Activated naive CD4-positive, alpha-beta T cell treated with anti-CD3 and anti-CD28 coated beads, Interleukin-2, amount 50 U/mL, for 24 hours (primary cell): Measurements from ENCODE around the gene TMEM175.

Source experiments
- H3K27ac Mint-ChIP-seq: one replicate; pipeline ENCODE4 v1.8.0; 2021; ENCODE audit warnings: mild to moderate bottlenecking, mixed read lengths
- H3K27me3 Mint-ChIP-seq: one replicate; pipeline ENCODE4 v1.8.0; 2021; ENCODE audit warnings: mixed read lengths
- H3K36me3 Mint-ChIP-seq: one replicate; pipeline ENCODE4 v1.8.0; 2021; ENCODE audit warnings: mixed read lengths
- H3K4me1 Mint-ChIP-seq: one replicate; pipeline ENCODE4 v1.8.0; 2021; ENCODE audit warnings: mixed read lengths
- H3K4me3 Mint-ChIP-seq: one replicate; pipeline ENCODE4 v1.8.0; 2021; ENCODE audit warnings: mild to moderate bottlenecking, mixed read lengths
- H3K9me3 Mint-ChIP-seq: one replicate; pipeline ENCODE4 v1.8.0; 2021; ENCODE audit warnings: mixed read lengths

Gene TMEM175

GRCh38 chr4:931960-932712, at the start of gene TMEM175, which contains the start of gene GAK:
Gene TMEM175 (plus strand): TSS chr4:932460. CDS start chr4:947740, 15,280 bp downstream.
Gene GAK (minus strand): TSS chr4:932316. CDS start chr4:932187, 129 bp downstream.
- H3K9me3 Mint-ChIP-seq = no peaks in the 10 kb centered on the region
- H3K27me3 Mint-ChIP-seq = no peaks in the 10 kb centered on the region
- H3K27ac Mint-ChIP-seq = peak within 1 kb of the TSS; percentile 93
- no peaks in the 10 kb centered on the region for H3K36me3 Mint-ChIP-seq
- H3K4me3 Mint-ChIP-seq = peak within 1 kb of the TSS; percentile 92
- H3K4me1 Mint-ChIP-seq = peaks cover 46% of the 10 kb centered on the region

GRCh38 chr4:882646-883045, 49.6 kb upstream of the TMEM175 start:
- H3K4me3 Mint-ChIP-seq = no peak overlapping the region
- no peaks in the 10 kb centered on the region for H3K9me3 Mint-ChIP-seq
- H3K36me3 Mint-ChIP-seq = peaks cover 4% of the 10 kb centered on the region
- peaks cover 28% of the 10 kb centered on the region for H3K4me1 Mint-ChIP-seq
- H3K27me3 Mint-ChIP-seq = no peaks in the 10 kb centered on the region
- peak overlapping the region; percentile 55 for H3K27ac Mint-ChIP-seq

GRCh38 chr4:883377-884095, 48.7 kb upstream of the TMEM175 start:
- no peaks in the 10 kb centered on the region for H3K27me3 Mint-ChIP-seq
- peaks cover 20% of the 10 kb centered on the region for H3K4me1 Mint-ChIP-seq
- H3K36me3 Mint-ChIP-seq = peaks cover 4% of the 10 kb centered on the region
- no peak overlapping the region for H3K27ac Mint-ChIP-seq
- H3K4me3 Mint-ChIP-seq = no peak overlapping the region
- no peaks in the 10 kb centered on the region for H3K9me3 Mint-ChIP-seq

GRCh38 chr4:884259-884658, 48.0 kb upstream of the TMEM175 start:
- H3K27ac Mint-ChIP-seq = no peak overlapping the region
- H3K4me1 Mint-ChIP-seq = peaks cover 13% of the 10 kb centered on the region
- H3K9me3 Mint-ChIP-seq = no peaks in the 10 kb centered on the region
- H3K27me3 Mint-ChIP-seq = no peaks in the 10 kb centered on the region
- H3K4me3 Mint-ChIP-seq = no peak overlapping the region
- H3K36me3 Mint-ChIP-seq = peaks cover 1% of the 10 kb centered on the region

GRCh38 chr4:884896-885295, 47.4 kb upstream of the TMEM175 start:
- Mint-ChIP-seq H3K36me3 (no peaks in the 10 kb centered on the region), H3K4me1 (peaks cover 7% of the 10 kb centered on the region), H3K4me3 (no peak overlapping the region), H3K27me3 (no peaks in the 10 kb centered on the region), H3K9me3 (no peaks in the 10 kb centered on the region), H3K27ac (peak overlapping the region; percentile 41)

GRCh38 chr4:885353-885752, 46.9 kb upstream of the TMEM175 start:
- Mint-ChIP-seq H3K36me3 (no peaks in the 10 kb centered on the region), H3K4me3 (no peak overlapping the region), H3K4me1 (peaks cover 2% of the 10 kb centered on the region), H3K27me3 (no peaks in the 10 kb centered on the region), H3K9me3 (no peaks in the 10 kb centered on the region), H3K27ac (no peak overlapping the region)

GRCh38 chr4:886244-886643, 46.0 kb upstream of the TMEM175 start:
- H3K36me3 Mint-ChIP-seq = no peaks in the 10 kb centered on the region
- no peaks in the 10 kb centered on the region for H3K27me3 Mint-ChIP-seq
- H3K9me3 Mint-ChIP-seq = no peaks in the 10 kb centered on the region
- H3K27ac Mint-ChIP-seq = no peak overlapping the region
- no peak overlapping the region for H3K4me3 Mint-ChIP-seq
- H3K4me1 Mint-ChIP-seq = no peaks in the 10 kb centered on the region

GRCh38 chr4:887034-887763, 45.1 kb upstream of the TMEM175 start:
- no peak overlapping the region for H3K27ac Mint-ChIP-seq
- H3K9me3 Mint-ChIP-seq = no peaks in the 10 kb centered on the region
- no peaks in the 10 kb centered on the region for H3K36me3 Mint-ChIP-seq
- no peaks in the 10 kb centered on the region for H3K27me3 Mint-ChIP-seq
- H3K4me3 Mint-ChIP-seq = no peak overlapping the region
- no peaks in the 10 kb centered on the region for H3K4me1 Mint-ChIP-seq

GRCh38 chr4:888029-888428, 44.2 kb upstream of the TMEM175 start:
- Mint-ChIP-seq H3K27ac (no peak overlapping the region), H3K36me3 (no peaks in the 10 kb centered on the region), H3K4me1 (no peaks in the 10 kb centered on the region), H3K9me3 (no peaks in the 10 kb centered on the region), H3K27me3 (no peaks in the 10 kb centered on the region), H3K4me3 (no peak overlapping the region)

- no peaks in the 10 kb centered on the region for H3K36me3 Mint-ChIP-seq
- H3K27me3 Mint-ChIP-seq = no peaks in the 10 kb centered on the region
- H3K4me3 Mint-ChIP-seq = no peak overlapping the region
- no peak overlapping the region for H3K27ac Mint-ChIP-seq
- no peaks in the 10 kb centered on the region for H3K4me1 Mint-ChIP-seq
- H3K9me3 Mint-ChIP-seq = no peaks in the 10 kb centered on the region
Measured at GRCh38 chr4:889516-889915, 42.7 kb upstream of the TMEM175 start.

- no peaks in the 10 kb centered on the region for H3K9me3 Mint-ChIP-seq
- no peak overlapping the region for H3K27ac Mint-ChIP-seq
- no peak overlapping the region for H3K4me3 Mint-ChIP-seq
- H3K36me3 Mint-ChIP-seq = no peaks in the 10 kb centered on the region
- H3K4me1 Mint-ChIP-seq = no peaks in the 10 kb centered on the region
- H3K27me3 Mint-ChIP-seq = no peaks in the 10 kb centered on the region
Measured at GRCh38 chr4:890036-890695, 42.1 kb upstream of the TMEM175 start.

GRCh38 chr4:891747-892146, 40.5 kb upstream of the TMEM175 start:
- Mint-ChIP-seq H3K9me3 (no peaks in the 10 kb centered on the region), H3K36me3 (no peaks in the 10 kb centered on the region), H3K27ac (no peak overlapping the region), H3K4me1 (no peaks in the 10 kb centered on the region), H3K4me3 (no peak overlapping the region), H3K27me3 (no peaks in the 10 kb centered on the region)

- no peaks in the 10 kb centered on the region for H3K4me1 Mint-ChIP-seq
- no peaks in the 10 kb centered on the region for H3K9me3 Mint-ChIP-seq
- H3K36me3 Mint-ChIP-seq = no peaks in the 10 kb centered on the region
- no peak overlapping the region for H3K4me3 Mint-ChIP-seq
- no peaks in the 10 kb centered on the region for H3K27me3 Mint-ChIP-seq
- no peak overlapping the region for H3K27ac Mint-ChIP-seq
Measured at GRCh38 chr4:892780-893179, 39.5 kb upstream of the TMEM175 start.

GRCh38 chr4:893276-893994, 38.8 kb upstream of the TMEM175 start:
- Mint-ChIP-seq H3K27me3 (no peaks in the 10 kb centered on the region), H3K9me3 (no peaks in the 10 kb centered on the region), H3K4me3 (no peak overlapping the region), H3K4me1 (no peaks in the 10 kb centered on the region), H3K27ac (peak overlapping the region; percentile 17), H3K36me3 (no peaks in the 10 kb centered on the region)
